ENCODE results near the gene ROPN1L. TPM values are rescaled to one million over a fixed set of nuclear protein-coding genes. Genes with fewer than 3 reads are reported as not detected.

Gene ROPN1L
- total and polyA plus RNA-seq, 2 of the 13 experiments (the other 11 are each of a cell fraction or from before 2014, with no cell fraction given) = not detected

DNA sequence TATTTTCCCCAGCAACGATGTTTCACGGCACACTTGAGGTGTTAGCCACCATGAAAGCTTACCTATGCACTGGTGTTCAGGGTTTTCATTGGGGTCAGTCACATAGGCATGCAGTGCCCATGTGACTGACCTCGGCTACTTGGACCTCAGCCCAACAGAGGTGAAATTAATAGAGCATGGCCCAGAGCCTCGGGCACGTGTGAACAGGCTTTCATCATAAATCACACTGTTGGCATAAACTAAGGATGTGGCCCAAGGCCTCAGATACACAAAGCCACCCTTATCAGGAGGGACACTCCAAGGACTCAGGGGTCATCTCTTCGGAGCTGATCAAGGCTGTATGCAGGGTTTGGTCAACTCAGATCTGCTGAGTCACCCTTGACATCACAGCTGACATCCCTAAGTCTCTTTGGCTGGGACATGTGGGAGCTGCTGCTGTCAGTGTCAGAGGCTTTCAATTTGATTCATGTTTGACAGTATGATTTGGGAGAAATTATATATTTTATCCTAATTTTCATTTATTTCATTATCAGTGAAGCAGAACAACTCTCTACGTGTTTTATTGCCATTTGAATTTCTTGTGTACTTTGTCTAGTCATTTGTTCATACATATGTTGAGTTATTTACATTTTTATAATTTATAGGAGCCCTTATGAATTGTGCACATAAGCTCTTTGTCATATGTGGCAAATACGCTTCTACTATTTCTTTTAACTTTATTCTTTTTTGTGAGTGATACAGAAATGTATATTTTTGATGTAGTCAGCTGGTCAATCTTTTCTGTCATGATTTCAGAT lies 62.5 kb downstream of the ROPN1L start (continued):
- TF ChIP-seq ZMYM4 (CRISPR knock-in tag; IDR thresholded peaks at IDR 0.05) (no peak), MAFK (conservative IDR thresholded peaks at IDR 0.05 in 1 of 2, IDR thresholded peaks at IDR 0.05 in 1 of 2; ENCODE audit: low read length in 2 of 2) (peak; percentile 60 to 70), PAX8 (CRISPR knock-in tag; IDR thresholded peaks at IDR 0.05; ENCODE audit: borderline replicate concordance) (no peak), BHLHE40 (IDR thresholded peaks at IDR 0.05; ENCODE audit: low read length) (peak; percentile 48), ZNF737 (CRISPR knock-in tag; IDR thresholded peaks at IDR 0.05; ENCODE audit: borderline replicate concordance) (no peak), KLF13 (CRISPR knock-in tag; IDR thresholded peaks at IDR 0.05) (no peak), MAFG (CRISPR knock-in tag; IDR thresholded peaks at IDR 0.05) (no peak; the same call in 1 of the 2 replicates), MTF2 (CRISPR knock-in tag; IDR thresholded peaks at IDR 0.05; ENCODE audit: borderline replicate concordance) (no peak), ZNF678 (CRISPR knock-in tag; IDR thresholded peaks at IDR 0.05) (no peak)
- TF ChIP-seq, protein P1, sequence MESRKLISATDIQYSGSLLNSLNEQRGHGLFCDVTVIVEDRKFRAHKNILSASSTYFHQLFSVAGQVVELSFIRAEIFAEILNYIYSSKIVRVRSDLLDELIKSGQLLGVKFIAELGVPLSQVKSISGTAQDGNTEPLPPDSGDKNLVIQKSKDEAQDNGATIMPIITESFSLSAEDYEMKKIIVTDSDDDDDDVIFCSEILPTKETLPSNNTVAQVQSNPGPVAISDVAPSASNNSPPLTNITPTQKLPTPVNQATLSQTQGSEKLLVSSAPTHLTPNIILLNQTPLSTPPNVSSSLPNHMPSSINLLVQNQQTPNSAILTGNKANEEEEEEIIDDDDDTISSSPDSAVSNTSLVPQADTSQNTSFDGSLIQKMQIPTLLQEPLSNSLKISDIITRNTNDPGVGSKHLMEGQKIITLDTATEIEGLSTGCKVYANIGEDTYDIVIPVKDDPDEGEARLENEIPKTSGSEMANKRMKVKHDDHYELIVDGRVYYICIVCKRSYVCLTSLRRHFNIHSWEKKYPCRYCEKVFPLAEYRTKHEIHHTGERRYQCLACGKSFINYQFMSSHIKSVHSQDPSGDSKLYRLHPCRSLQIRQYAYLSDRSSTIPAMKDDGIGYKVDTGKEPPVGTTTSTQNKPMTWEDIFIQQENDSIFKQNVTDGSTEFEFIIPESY (CRISPR knock-in tag; IDR thresholded peaks at IDR 0.05) = no peak; the same call in 1 of the 2 replicates
- TF ChIP-seq, protein P2, sequence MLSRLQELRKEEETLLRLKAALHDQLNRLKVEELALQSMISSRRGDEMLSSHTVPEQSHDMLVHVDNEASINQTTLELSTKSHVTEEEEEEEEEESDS (CRISPR knock-in tag; IDR thresholded peaks at IDR 0.05; ENCODE audit: borderline replicate concordance) = no peak
- TF ChIP-seq, protein P3, sequence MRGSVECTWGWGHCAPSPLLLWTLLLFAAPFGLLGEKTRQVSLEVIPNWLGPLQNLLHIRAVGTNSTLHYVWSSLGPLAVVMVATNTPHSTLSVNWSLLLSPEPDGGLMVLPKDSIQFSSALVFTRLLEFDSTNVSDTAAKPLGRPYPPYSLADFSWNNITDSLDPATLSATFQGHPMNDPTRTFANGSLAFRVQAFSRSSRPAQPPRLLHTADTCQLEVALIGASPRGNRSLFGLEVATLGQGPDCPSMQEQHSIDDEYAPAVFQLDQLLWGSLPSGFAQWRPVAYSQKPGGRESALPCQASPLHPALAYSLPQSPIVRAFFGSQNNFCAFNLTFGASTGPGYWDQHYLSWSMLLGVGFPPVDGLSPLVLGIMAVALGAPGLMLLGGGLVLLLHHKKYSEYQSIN (CRISPR knock-in tag; IDR thresholded peaks at IDR 0.05; ENCODE audit: borderline replicate concordance) = no peak
- TF ChIP-seq, protein P4, sequence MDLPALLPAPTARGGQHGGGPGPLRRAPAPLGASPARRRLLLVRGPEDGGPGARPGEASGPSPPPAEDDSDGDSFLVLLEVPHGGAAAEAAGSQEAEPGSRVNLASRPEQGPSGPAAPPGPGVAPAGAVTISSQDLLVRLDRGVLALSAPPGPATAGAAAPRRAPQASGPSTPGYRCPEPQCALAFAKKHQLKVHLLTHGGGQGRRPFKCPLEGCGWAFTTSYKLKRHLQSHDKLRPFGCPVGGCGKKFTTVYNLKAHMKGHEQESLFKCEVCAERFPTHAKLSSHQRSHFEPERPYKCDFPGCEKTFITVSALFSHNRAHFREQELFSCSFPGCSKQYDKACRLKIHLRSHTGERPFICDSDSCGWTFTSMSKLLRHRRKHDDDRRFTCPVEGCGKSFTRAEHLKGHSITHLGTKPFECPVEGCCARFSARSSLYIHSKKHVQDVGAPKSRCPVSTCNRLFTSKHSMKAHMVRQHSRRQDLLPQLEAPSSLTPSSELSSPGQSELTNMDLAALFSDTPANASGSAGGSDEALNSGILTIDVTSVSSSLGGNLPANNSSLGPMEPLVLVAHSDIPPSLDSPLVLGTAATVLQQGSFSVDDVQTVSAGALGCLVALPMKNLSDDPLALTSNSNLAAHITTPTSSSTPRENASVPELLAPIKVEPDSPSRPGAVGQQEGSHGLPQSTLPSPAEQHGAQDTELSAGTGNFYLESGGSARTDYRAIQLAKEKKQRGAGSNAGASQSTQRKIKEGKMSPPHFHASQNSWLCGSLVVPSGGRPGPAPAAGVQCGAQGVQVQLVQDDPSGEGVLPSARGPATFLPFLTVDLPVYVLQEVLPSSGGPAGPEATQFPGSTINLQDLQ (CRISPR knock-in tag; IDR thresholded peaks at IDR 0.05) = no peak
- TF ChIP-seq, protein P5, sequence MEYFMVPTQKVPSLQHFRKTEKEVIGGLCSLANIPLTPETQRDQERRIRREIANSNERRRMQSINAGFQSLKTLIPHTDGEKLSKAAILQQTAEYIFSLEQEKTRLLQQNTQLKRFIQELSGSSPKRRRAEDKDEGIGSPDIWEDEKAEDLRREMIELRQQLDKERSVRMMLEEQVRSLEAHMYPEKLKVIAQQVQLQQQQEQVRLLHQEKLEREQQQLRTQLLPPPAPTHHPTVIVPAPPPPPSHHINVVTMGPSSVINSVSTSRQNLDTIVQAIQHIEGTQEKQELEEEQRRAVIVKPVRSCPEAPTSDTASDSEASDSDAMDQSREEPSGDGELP (IDR thresholded peaks at IDR 0.05; ENCODE audit: borderline replicate concordance, low read depth) = peak; percentile 33; the same call in 1 of the 2 replicates
- TF ChIP-seq, protein P6, sequence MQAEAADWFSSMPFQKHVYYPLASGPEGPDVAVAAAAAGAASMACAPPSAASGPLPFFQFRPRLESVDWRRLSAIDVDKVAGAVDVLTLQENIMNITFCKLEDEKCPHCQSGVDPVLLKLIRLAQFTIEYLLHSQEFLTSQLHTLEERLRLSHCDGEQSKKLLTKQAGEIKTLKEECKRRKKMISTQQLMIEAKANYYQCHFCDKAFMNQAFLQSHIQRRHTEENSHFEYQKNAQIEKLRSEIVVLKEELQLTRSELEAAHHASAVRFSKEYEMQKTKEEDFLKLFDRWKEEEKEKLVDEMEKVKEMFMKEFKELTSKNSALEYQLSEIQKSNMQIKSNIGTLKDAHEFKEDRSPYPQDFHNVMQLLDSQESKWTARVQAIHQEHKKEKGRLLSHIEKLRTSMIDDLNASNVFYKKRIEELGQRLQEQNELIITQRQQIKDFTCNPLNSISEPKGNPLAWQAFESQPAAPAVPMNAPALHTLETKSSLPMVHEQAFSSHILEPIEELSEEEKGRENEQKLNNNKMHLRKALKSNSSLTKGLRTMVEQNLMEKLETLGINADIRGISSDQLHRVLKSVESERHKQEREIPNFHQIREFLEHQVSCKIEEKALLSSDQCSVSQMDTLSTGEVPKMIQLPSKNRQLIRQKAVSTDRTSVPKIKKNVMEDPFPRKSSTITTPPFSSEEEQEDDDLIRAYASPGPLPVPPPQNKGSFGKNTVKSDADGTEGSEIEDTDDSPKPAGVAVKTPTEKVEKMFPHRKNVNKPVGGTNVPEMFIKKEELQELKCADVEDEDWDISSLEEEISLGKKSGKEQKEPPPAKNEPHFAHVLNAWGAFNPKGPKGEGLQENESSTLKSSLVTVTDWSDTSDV (CRISPR knock-in tag; IDR thresholded peaks at IDR 0.05) = no peak
- TF ChIP-seq, protein P7, sequence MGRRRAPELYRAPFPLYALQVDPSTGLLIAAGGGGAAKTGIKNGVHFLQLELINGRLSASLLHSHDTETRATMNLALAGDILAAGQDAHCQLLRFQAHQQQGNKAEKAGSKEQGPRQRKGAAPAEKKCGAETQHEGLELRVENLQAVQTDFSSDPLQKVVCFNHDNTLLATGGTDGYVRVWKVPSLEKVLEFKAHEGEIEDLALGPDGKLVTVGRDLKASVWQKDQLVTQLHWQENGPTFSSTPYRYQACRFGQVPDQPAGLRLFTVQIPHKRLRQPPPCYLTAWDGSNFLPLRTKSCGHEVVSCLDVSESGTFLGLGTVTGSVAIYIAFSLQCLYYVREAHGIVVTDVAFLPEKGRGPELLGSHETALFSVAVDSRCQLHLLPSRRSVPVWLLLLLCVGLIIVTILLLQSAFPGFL (CRISPR knock-in tag; IDR thresholded peaks at IDR 0.05) = no peak
